GM12892 (cell line): ENCODE data around the gene ABL1.

Source experiments
- DNase-seq: peaks from one replicate; pipeline ENCODE4 v3.0.0; 2011; ENCODE audit not compliant: insufficient read length
- FAIRE-seq: peaks from 2 replicates; lab custom pipeline; 2011; peaks lifted over from hg19 to GRCh38; lab: Jason Lieb, UNC
- POLR2A ChIP-seq: IDR thresholded peaks from 2 replicates; pipeline ENCODE4 v1.6.1; 2011; ENCODE audit warnings: low read depth, low read length, control low read depth
- POLR2AphosphoS5 ChIP-seq: IDR thresholded peaks from 2 replicates; pipeline ENCODE4 v1.6.1; 2011; ENCODE audit warnings: low read depth, low read length, control low read depth
- TAF1 ChIP-seq: IDR thresholded peaks from 2 replicates; pipeline ENCODE4 v1.6.1; 2011; ENCODE audit warnings: low read depth, mild to moderate bottlenecking, control low read depth, low read length, borderline replicate concordance

ABL1 gene

GRCh38 chr9:130829762-130830161 lies 5.3 kb upstream of the ABL1 start:
- DNase-seq (no peak), FAIRE-seq (no peak)
- TF ChIP-seq POLR2A (no peak), POLR2AphosphoS5 (no peak), TAF1 (no peak)

GRCh38 chr9:130830231-130830760 lies 4.8 kb upstream of the ABL1 start:
- no peak for DNase-seq
- TF ChIP-seq POLR2AphosphoS5 = no peak
- TF ChIP-seq TAF1 = no peak
- no peak for TF ChIP-seq POLR2A
- FAIRE-seq = no peak

GRCh38 chr9:130831077-130831476 lies 4.0 kb upstream of the ABL1 start:
- DNase-seq = no peak
- no peak for TF ChIP-seq POLR2AphosphoS5
- no peak for TF ChIP-seq POLR2A
- FAIRE-seq = no peak

- DNase-seq = no peak
- FAIRE-seq = no peak
- TF ChIP-seq TAF1 (no peak), POLR2A (no peak)
Measured at GRCh38 chr9:130833031-130833990, 1.7 kb upstream of the ABL1 start.

GRCh38 chr9:130835441-130836298 lies 616 bp downstream of the ABL1 start:
- DNase-seq (peak; percentile 48), FAIRE-seq (peak; percentile 33)
- no peak for TF ChIP-seq POLR2AphosphoS5
- TF ChIP-seq POLR2A = no peak
- no peak for TF ChIP-seq TAF1

GRCh38 chr9:130837002-130837511 lies 2.0 kb downstream of the ABL1 start:
- TF ChIP-seq POLR2A (no peak), POLR2AphosphoS5 (no peak), TAF1 (no peak)
- FAIRE-seq (no peak), DNase-seq (no peak)

- FAIRE-seq (no peak), DNase-seq (no peak)
- no peak for TF ChIP-seq POLR2AphosphoS5
- TF ChIP-seq TAF1 = no peak
- no peak for TF ChIP-seq POLR2A
Measured at GRCh38 chr9:130837643-130838042, 2.6 kb downstream of the ABL1 start.

GRCh38 chr9:130839132-130840111 lies 4.4 kb downstream of the ABL1 start:
- no peak for DNase-seq
- FAIRE-seq = no peak
- no peak for TF ChIP-seq TAF1
- TF ChIP-seq POLR2AphosphoS5 = no peak
- TF ChIP-seq POLR2A = no peak

GRCh38 chr9:130842545-130842944 lies 7.5 kb downstream of the ABL1 start:
- FAIRE-seq = no peak
- TF ChIP-seq TAF1 = no peak
- no peak for TF ChIP-seq POLR2A
- no peak for TF ChIP-seq POLR2AphosphoS5
- no peak for DNase-seq

- DNase-seq (no peak), FAIRE-seq (no peak)
- TF ChIP-seq TAF1 (no peak), POLR2AphosphoS5 (no peak), POLR2A (no peak)
Measured at GRCh38 chr9:130843049-130843908, 8.2 kb downstream of the ABL1 start.
